Measurements from ENCODE around the gene TGFBR1.
A peak's percentile ranks its signal among the peaks of the same experiment; 100 is the strongest.

GRCh38 chr9:99103901-99104458 is 933 bp upstream of the TGFBR1 start:
- TF ChIP-seq CTCF (IDR thresholded peaks at IDR 0.05) (no peak), POLR2A (IDR thresholded peaks at IDR 0.05) (peak in 1 of 2 donors; percentile 17), POLR2AphosphoS5 (IDR thresholded peaks at IDR 0.05; ENCODE audit: insufficient read depth in 1 of 2, low read depth in 1 of 2) (peak; percentile 2 to 79)

Measured in vagina (tissue), 2 donors.